Upper lobe of left lung (tissue), 6 donors: ENCODE measurements around the gene RFK. TPM values are rescaled to one million over a fixed set of nuclear protein-coding genes. Genes with fewer than 3 reads are reported as not detected.
"Not testable (repeated sequence)": the region's sequence is repeated elsewhere in the genome, so short reads cannot be mapped to it uniquely, and the experiment has no call there.

Experiments
- ATAC-seq, 2 donors: fragments of 200-7000 bp; cut with Tn5 transposase; one replicate each; pipeline ENCODE4 v1.9.1; 2022; ENCODE audit warnings: mild to moderate bottlenecking in 2 of 2, moderate library complexity in 2 of 2; ENCODE audit not compliant: low FRiP score in 2 of 2
- DNase-seq, 2 donors: peaks; one replicate each; pipeline ENCODE4 v3.0.0-alpha.2; 2019 to 2020
- H3K27ac ChIP-seq, 4 donors: fragments of 200-600 bp; sonication (generic); one replicate each; pipeline ENCODE4 v1.5.1; 2016 to 2019
- H3K27me3 ChIP-seq, 4 donors: fragments of 200-600 bp; sonication (generic); one replicate each; pipeline ENCODE4 v1.5.1; 2017 to 2019
- H3K36me3 ChIP-seq, 4 donors: fragments of 200-600 bp; sonication (generic); one replicate each; pipeline ENCODE4 v1.5.1; 2016 to 2019
- H3K4me1 ChIP-seq, 4 donors: fragments of 200-600 bp; sonication (generic); one replicate each; pipeline ENCODE4 v1.5.1; 2018 to 2019
- H3K4me3 ChIP-seq, 4 donors: fragments of 200-600 bp; sonication (generic); one replicate each; pipeline ENCODE4 v1.5.1; 2017 to 2019; ENCODE audit warnings: mild to moderate bottlenecking in 2 of 4, moderate library complexity in 1 of 4
- H3K9me3 ChIP-seq, 4 donors: fragments of 200-600 bp; sonication (generic); one replicate each; pipeline ENCODE4 v1.5.1; 2018 to 2019
- CTCF ChIP-seq, 6 experiments: fragments of 450-650 bp in 4 of 6; fragments of 200-600 bp in 2 of 6; sonication (generic) in 2 of 6; IDR thresholded peaks; one replicate each; pipeline ENCODE4 v1.5.1; 2016 to 2019; ENCODE audit warnings: antibody characterized with exemption in 6 of 6
- EP300 ChIP-seq, 4 donors: sonication (generic); formaldehyde crosslinking; IDR thresholded peaks; one replicate each; pipeline ENCODE4 v1.5.1; 2017; ENCODE audit warnings: antibody characterized with exemption in 4 of 4, control low read depth in 2 of 4
- POLR2A ChIP-seq, 4 donors: fragments of 450-650 bp; IDR thresholded peaks; one replicate each; pipeline ENCODE4 v1.5.1; 2016 to 2017; ENCODE audit warnings: antibody characterized with exemption in 4 of 4, mild to moderate bottlenecking in 2 of 4
- POLR2AphosphoS5 ChIP-seq, 2 donors: sonication (generic); formaldehyde crosslinking; IDR thresholded peaks; one replicate each; pipeline ENCODE4 v1.5.1; 2017; ENCODE audit warnings: antibody characterized with exemption in 2 of 2
- WGBS, 2 donors: methylation state at CpG; one replicate each; pipeline ENCODE4 v1.1.5; 2017 to 2018; 5-methylcytosine and 5-hydroxymethylcytosine counted together
- total RNA-seq, 6 donors: library from RNA; depleted of rRNA in 4 of 6; stranded (reverse); fragments of >200 nt in 4 of 6; gene quantifications; one replicate each; pipeline versions ENCODE4 v1.1.0 to v1.2.1, GENCODE V29; 2016 to 2021
- donor health status: DM: no; HTN: no; CAD: no; lungs with moderate emphysema.
- donor health status: DM: no; HTN: yes; CAD: no; lungs with severe emphysema.

The RFK gene
- total RNA-seq, result 10 to 100 TPM in 4 of 6 donors, 1 to 10 TPM in 2; 4.8 to 24.3 (median 14.7) TPM

GRCh38 chr9:76394195-76394959 lies at the start of gene RFK:
Gene RFK, minus strand, starts transcription at chr9:76394426. Its CDS starts 255 bp downstream, at chr9:76394171.
- ATAC-seq (peak; percentile 98 to 99), DNase-seq (peak; percentile 89 to 96)
- no peaks in the 10 kb centered on the region for H3K27me3 ChIP-seq
- peak within 1 kb of the TSS; percentile 72 to 94 (median 86) for H3K4me3 ChIP-seq
- 0 to 1% methylated on average over 27 to 64 of the region's 81 CpGs for WGBS, 2 donors
- H3K4me1 ChIP-seq, result peaks cover 3 to 23% (median 15%) of the 10 kb centered on the region in 4 donors
- no peaks in the 10 kb centered on the region for H3K9me3 ChIP-seq
- H3K27ac ChIP-seq, result peak within 1 kb of the TSS; percentile 91 to 96 (median 94)
- peak; percentile 49 to 69 for TF ChIP-seq POLR2AphosphoS5 (IDR thresholded peaks at IDR 0.05)
- peak in 2 of 4 donors; percentile 76 to 87 for TF ChIP-seq POLR2A (IDR thresholded peaks at IDR 0.05)
- peak in 1 of 4 donors; percentile 45 for TF ChIP-seq EP300 (IDR thresholded peaks at IDR 0.05)
- TF ChIP-seq CTCF (IDR thresholded peaks at IDR 0.05), result peak; percentile 31 to 72 (median 62)
- H3K36me3 ChIP-seq, result no peaks in the 10 kb centered on the region

- TF ChIP-seq CTCF (IDR thresholded peaks at IDR 0.05) (no peak), POLR2A (IDR thresholded peaks at IDR 0.05) (no peak), POLR2AphosphoS5 (IDR thresholded peaks at IDR 0.05) (no peak), EP300 (IDR thresholded peaks at IDR 0.05) (no peak)
- Histone ChIP-seq H3K36me3 (no peaks in the 10 kb centered on the region), H3K27ac (no peak overlapping the region), H3K4me1 (peaks cover 0 to 7% (median 0%) of the 10 kb centered on the region in 4 donors), H3K4me3 (no peak overlapping the region), H3K9me3 (no peaks in the 10 kb centered on the region), H3K27me3 (no peaks in the 10 kb centered on the region)
- ATAC-seq (no peak), DNase-seq (no peak)
- WGBS, 2 donors, result 53 to 77% methylated on average over 3 of the region's 3 CpGs
These were observed 49.7 kb upstream of the RFK start for GRCh38 chr9:76443887-76444286.

GRCh38 chr9:76441551-76442322 lies 47.5 kb upstream of the RFK start:
- Histone ChIP-seq H3K36me3 (no peaks in the 10 kb centered on the region), H3K9me3 (no peaks in the 10 kb centered on the region), H3K27ac (no peak overlapping the region), H3K4me3 (no peak overlapping the region), H3K27me3 (no peaks in the 10 kb centered on the region), H3K4me1 (no peaks in the 10 kb centered on the region)
- DNase-seq, result no peak
- 86 to 91% methylated on average over 10 of the region's 10 CpGs for WGBS, 2 donors
- no peak for ATAC-seq
- no peak for TF ChIP-seq CTCF (IDR thresholded peaks at IDR 0.05)
- no peak for TF ChIP-seq EP300 (IDR thresholded peaks at IDR 0.05)

GRCh38 chr9:76438841-76439588 lies 44.8 kb upstream of the RFK start:
- no peak for DNase-seq
- Histone ChIP-seq H3K4me1 (no peaks in the 10 kb centered on the region), H3K36me3 (no peaks in the 10 kb centered on the region), H3K27ac (no peak overlapping the region), H3K27me3 (no peaks in the 10 kb centered on the region), H3K9me3 (no peaks in the 10 kb centered on the region), H3K4me3 (no peak overlapping the region)
- TF ChIP-seq EP300 (IDR thresholded peaks at IDR 0.05) (no peak), POLR2A (IDR thresholded peaks at IDR 0.05) (no peak), CTCF (IDR thresholded peaks at IDR 0.05) (no peak), POLR2AphosphoS5 (IDR thresholded peaks at IDR 0.05) (no peak)
- ATAC-seq, result no peak
- 80 to 87% methylated on average over 6 of the region's 6 CpGs for WGBS, 2 donors

- not testable (repeated sequence) for H3K27ac ChIP-seq, H3K4me3 ChIP-seq, DNase-seq, ATAC-seq, H3K9me3 ChIP-seq, H3K36me3 ChIP-seq, H3K4me1 ChIP-seq, H3K27me3 ChIP-seq
- 78 to 88% methylated on average over 9 of the region's 9 CpGs for WGBS, 2 donors
These were observed 42.9 kb upstream of the RFK start for GRCh38 chr9:76437017-76437699.

- WGBS, 2 donors, result 90 to 93% methylated on average over 6 of the region's 6 CpGs
- not testable (repeated sequence) for ATAC-seq
These were observed 40.7 kb upstream of the RFK start for GRCh38 chr9:76434897-76435296.

More at GRCh38 chr9:76434897-76435296, 40.7 kb upstream of the RFK start:
- not testable (repeated sequence) for H3K27ac ChIP-seq, H3K9me3 ChIP-seq, H3K27me3 ChIP-seq, H3K4me3 ChIP-seq, DNase-seq, H3K36me3 ChIP-seq, H3K4me1 ChIP-seq
